Activated CD4-positive, alpha-beta T cell treated with anti-CD3 and anti-CD28 coated beads, Interleukin-2, Interleukin-4, amounts not matched to agents 100 ng/mL and 50 ng/mL, durations not matched to agents 16 hours and 8 hours (primary cell): Measurements from ENCODE around the gene BZW2.

Experiments
- DNase-seq: peaks from one replicate; pipeline ENCODE4 v3.0.0-alpha.2; 2020; ENCODE audit warnings: low spot score

BZW2 gene

DNA sequence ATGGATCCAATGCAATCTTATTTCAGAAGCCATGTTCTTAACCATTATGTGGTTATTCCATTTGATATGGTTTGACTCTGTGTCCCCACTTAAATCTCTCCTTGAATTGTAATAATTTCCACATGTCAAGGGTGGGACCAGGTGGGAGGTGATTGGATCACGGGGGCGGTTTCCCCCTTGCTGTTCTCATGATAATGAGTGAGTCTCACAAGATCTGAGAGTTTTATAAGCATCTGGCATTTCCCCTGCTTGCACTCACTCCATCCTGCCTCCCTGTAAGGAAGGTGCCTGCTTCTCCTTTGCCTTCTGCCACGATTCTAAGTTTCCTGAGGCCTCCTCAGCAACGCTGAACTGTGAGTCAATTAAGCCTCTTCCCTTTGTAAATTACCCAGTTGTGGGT, 75.6 kb downstream of the BZW2 start:
- DNase-seq = no peak

- no peak for DNase-seq
These were observed 78.4 kb downstream of the BZW2 start for GRCh38 chr7:16724344-16724743.

- no peak for DNase-seq
These were observed 80.2 kb downstream of the BZW2 start for GRCh38 chr7:16726189-16726588.

DNA sequence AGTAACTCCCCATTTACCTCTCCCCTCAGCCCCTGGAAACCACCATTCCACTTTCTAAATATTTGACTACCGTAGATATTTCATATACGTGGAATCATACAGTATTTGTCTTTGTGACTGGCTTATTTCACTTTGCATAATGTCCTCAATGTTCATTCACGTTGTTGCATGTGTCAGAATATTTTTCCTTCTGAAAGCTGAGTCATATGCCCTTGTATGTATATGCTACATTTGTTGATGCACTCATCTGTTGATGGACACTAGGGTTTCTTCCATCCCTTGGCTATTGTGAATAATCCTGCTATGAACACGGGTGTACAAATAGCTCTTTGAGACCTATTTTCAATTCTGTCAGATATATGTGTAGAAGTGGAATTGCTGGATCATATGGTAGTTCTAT, 81.8 kb downstream of the BZW2 start:
- DNase-seq = no peak

GRCh38 chr7:16728811-16729210, 82.8 kb downstream of the BZW2 start:
- no peak for DNase-seq

DNA sequence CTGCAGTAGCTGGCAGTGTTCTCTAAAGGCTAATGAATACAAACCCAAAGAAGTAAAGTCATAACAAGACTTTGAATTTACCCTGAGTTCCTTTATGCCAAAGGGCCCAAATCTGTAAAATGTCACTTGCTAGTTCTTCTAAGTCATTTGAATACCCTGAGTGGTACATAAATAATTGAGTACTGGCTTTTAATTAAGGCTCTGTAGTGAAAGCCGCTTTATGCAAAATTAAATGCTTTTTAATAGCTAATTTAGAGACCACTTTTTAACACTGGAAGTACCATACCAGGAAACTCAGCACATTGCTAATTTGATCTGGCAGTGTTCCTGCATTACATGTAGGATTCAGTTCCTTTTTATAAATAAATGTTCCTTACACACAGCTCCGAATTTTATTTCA, 83.6 kb downstream of the BZW2 start:
- no peak for DNase-seq

DNA sequence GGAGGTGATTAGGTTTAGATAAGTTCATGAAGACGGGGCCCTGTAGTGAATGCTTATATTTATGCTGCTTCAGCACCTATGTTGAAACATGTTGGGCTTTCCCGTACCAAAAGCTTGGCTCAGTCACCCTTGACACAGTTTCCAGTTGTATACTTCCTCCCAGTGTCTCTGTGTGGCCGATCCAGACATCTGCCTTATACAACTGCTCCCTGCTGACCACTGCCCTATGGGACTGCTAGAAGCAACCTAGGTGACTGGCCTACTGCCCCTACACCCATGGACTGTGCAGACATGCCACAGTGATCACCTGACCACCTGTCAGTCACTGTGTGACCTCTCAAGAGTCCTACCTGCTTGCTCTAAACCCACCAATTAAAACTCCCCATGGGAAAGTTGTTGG, 85.0 kb downstream of the BZW2 start:
- no peak for DNase-seq

GRCh38 chr7:16732828-16733227, 86.8 kb downstream of the BZW2 start:
- no peak for DNase-seq

GRCh38 chr7:16734148-16734726, 88.3 kb downstream of the BZW2 start:
- no peak for DNase-seq

DNA sequence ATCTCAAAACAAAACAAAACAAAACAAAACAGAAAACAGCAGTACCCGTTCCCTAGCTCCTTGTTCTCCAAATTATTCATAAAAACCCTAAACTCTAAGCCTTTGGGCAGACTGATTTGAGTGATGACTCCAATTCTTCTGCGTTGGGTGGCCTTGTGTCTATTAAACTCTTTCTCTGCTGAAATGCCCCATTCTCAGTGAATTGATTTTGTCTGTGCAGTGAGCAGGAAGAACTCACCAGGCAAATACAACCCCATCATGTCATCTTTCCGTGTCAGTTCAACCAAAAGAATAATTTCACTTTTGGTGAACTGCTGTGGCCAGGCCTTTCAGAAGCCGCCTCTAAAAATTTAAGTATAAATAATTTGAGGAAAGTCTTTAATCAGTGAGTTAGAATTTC, 89.0 kb downstream of the BZW2 start:
- DNase-seq = no peak

GRCh38 chr7:16738011-16738688, 92.2 kb downstream of the BZW2 start:
- DNase-seq = no peak

DNA sequence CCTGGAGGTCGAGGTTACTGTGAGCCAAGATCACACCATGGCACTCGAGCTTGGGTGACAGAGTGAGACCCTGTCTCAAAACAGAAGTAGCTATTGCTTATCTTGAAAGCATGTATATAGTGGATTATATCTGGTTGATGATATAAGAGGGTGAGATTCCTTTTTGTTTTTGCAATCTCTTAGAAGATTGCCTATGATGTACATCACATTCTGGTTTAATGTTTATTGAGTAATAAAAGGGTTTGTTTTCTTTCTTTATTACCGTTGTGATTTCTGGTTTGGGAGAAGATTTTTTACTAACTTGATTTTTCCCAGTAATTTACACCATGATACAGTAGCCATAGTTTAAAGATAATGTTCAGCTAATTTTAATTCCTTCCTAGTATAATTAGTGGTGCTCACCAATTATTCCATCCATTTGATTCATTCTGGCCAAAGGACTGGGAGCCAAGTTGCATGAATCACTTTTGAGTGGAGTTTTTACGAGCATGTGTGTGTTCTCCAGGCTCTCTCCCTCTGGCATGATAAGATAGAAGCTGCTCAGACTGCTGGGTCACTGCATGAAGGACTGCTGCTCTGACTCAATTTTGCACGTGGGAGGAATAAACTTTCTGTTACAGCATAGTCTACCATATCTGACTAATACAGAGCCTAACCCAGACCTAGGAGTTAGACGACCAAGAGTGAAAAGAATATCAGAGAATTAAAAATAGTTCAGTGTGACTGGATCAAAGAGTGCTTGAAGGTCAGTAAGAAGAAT, 94.1 kb downstream of the BZW2 start:
- DNase-seq = peak; percentile 22

DNA sequence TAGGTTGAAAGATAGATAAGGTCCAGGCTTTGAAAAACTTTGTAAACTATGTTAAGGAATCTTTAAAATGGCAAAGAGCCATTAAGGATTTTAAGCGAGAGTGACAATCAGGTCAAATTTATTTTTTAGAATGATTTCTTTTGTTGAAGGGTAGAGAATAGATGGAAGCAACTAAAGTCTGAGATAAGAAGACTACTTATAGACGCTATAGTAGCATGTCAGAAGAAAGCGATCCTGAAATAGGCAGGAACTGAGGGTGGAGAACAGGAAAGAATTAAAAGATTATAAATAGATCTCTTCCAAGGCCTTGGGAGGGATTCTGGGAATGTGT, 94.6 kb downstream of the BZW2 start:
- DNase-seq = no peak

- DNase-seq = no peak
These were observed 95.0 kb downstream of the BZW2 start for GRCh38 chr7:16740996-16741395.

DNA sequence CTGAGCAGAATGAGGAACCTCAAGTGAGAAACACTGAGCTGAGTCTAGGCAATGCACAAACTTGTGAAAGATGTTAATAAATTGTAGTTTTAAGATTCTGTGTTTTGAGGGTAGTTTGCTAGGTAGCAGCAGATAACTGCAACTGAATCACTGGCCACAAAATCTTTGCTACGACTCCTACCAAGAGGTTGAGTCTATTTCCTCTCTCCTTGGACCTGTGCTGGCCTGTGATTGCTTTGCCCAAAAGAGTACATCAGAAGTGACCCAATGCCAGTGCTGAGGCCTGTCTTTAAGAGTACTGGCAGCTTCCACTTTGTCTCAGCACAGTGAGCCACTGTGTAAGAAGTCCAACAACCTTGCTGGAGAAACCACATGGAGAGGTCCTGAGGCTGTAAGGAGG, 95.7 kb downstream of the BZW2 start:
- no peak for DNase-seq

DNA sequence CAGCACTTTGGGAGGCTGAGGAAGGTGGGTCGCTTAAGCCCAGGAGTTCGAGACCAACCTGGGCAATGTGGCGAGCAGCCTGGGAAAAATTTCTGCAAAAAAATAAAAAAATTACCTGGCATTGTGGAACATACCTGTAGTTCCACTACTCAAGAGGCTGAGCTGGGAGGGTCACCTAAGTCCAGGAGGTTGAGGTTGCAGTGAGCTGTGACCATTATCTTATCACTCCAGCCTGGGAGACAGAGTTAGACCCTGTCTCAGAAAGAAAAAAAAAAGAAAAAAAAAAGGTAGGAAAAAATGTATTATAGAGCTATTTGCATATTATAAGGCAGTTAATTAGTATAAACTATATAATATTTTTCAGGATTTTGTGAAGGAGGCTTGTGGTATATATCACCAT, 96.6 kb downstream of the BZW2 start:
- no peak for DNase-seq

- no peak for DNase-seq
These were observed 97.3 kb downstream of the BZW2 start for GRCh38 chr7:16743236-16743635.

- DNase-seq = no peak
These were observed 98.7 kb downstream of the BZW2 start for GRCh38 chr7:16744518-16745250.

GRCh38 chr7:16745645-16746044, 99.7 kb downstream of the BZW2 start:
- no peak for DNase-seq

- DNase-seq = no peak
These were observed 101.1 kb downstream of the BZW2 start for GRCh38 chr7:16747102-16747501.

DNA sequence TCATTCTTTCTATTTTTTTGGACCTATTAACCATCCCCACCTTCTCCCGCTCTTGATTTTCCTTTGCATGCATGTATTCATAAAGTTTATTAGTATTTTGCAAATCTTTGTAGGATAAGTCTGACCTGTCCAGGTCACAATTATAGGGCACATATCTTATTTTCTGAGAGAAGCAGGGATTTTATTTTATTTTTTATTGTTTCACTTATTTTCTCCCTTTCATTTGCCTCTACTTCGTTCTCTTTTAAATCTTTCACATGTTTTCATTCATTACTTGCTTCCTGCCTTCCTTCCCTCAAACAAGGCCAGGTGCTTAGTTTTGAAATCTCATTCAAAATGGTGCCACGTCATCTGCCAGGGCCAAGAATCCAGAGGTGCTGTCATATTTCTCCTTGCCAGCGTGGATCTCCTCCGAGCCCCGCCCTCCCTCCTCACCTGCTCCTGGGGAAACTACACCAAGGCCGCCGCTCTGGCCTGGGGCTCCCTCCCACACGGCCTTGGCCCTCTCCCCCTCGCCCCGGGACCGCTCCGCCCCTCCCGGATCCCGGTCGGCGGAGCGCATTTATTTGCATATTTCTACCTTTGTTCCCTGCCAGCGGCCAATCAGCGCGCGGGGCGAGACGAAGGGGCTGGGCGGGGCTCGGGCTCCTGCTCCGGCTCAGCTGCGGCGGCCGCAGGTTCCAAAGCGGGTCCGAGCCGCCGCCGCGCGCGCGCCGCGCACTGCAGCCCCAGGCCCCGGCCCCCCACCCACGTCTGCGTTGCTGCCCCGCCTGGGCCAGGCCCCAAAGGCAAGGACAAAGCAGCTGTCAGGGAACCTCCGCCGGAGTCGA, 107.3 kb downstream of the BZW2 start, which contains the start of gene TSPAN13:
TSS of gene TSPAN13 (plus strand) at position 654 of the 830 bp plus-strand sequence. CDS start 213 bp downstream, outside the sequence.
- peak; percentile 75 for DNase-seq
